ENCODE measurements around the gene TNFAIP3.
A peak's percentile ranks its signal among the peaks of the same experiment; 100 is the strongest.

TNFAIP3 gene

GRCh38 chr6:137921823-137922222 is 54.8 kb downstream of the TNFAIP3 start:
- no peak overlapping the region for H3K4me3 ChIP-seq (ENCODE audit: low read depth, low read length)
- peak; percentile 54 for DNase-seq (ENCODE audit: low read depth)
- TF ChIP-seq MYC (IDR thresholded peaks at IDR 0.05; ENCODE audit: low read depth, low read length) (no peak), CTCF (IDR thresholded peaks at IDR 0.05; ENCODE audit: low read depth, low read length) (peak; percentile 48)

- TF ChIP-seq CTCF (IDR thresholded peaks at IDR 0.05; ENCODE audit: low read depth, low read length) (no peak), MYC (IDR thresholded peaks at IDR 0.05; ENCODE audit: low read depth, low read length) (no peak), POLR2A (IDR thresholded peaks at IDR 0.05; ENCODE audit: extremely low read depth, insufficient read length) (no peak)
- TF ChIP-seq, protein P1, sequence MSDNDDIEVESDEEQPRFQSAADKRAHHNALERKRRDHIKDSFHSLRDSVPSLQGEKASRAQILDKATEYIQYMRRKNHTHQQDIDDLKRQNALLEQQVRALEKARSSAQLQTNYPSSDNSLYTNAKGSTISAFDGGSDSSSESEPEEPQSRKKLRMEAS (IDR thresholded peaks at IDR 0.05; ENCODE audit: low read depth, low read length): no peak
- DNase-seq (ENCODE audit: low read depth): peak; percentile 51
- no peak overlapping the region for H3K4me3 ChIP-seq (ENCODE audit: low read depth, low read length)
Observed at GRCh38 chr6:137923866-137924653, 57.0 kb downstream of the TNFAIP3 start.

GRCh38 chr6:137925141-137925698 is 58.2 kb downstream of the TNFAIP3 start:
- TF ChIP-seq, protein P1 (IDR thresholded peaks at IDR 0.05; ENCODE audit: low read depth, low read length): no peak
- TF ChIP-seq POLR2A (IDR thresholded peaks at IDR 0.05; ENCODE audit: extremely low read depth, insufficient read length): no peak
- no peak for TF ChIP-seq MYC (IDR thresholded peaks at IDR 0.05; ENCODE audit: low read depth, low read length)
- TF ChIP-seq CTCF (IDR thresholded peaks at IDR 0.05; ENCODE audit: low read depth, low read length): no peak
- DNase-seq (ENCODE audit: low read depth): no peak
- no peak overlapping the region for H3K4me3 ChIP-seq (ENCODE audit: low read depth, low read length)

- TF ChIP-seq CTCF (IDR thresholded peaks at IDR 0.05; ENCODE audit: low read depth, low read length) (no peak), POLR2A (IDR thresholded peaks at IDR 0.05; ENCODE audit: extremely low read depth, insufficient read length) (no peak), MYC (IDR thresholded peaks at IDR 0.05; ENCODE audit: low read depth, low read length) (no peak)
- TF ChIP-seq, protein P1 (IDR thresholded peaks at IDR 0.05; ENCODE audit: low read depth, low read length): no peak
- DNase-seq (ENCODE audit: low read depth): peak; percentile 74
- H3K4me3 ChIP-seq (ENCODE audit: low read depth, low read length): no peak overlapping the region
Observed at GRCh38 chr6:137926207-137926731, 59.2 kb downstream of the TNFAIP3 start.

- no peak for TF ChIP-seq POLR2A (IDR thresholded peaks at IDR 0.05; ENCODE audit: extremely low read depth, insufficient read length)
- TF ChIP-seq, protein P1 (IDR thresholded peaks at IDR 0.05; ENCODE audit: low read depth, low read length): no peak
- no peak for TF ChIP-seq MYC (IDR thresholded peaks at IDR 0.05; ENCODE audit: low read depth, low read length)
- TF ChIP-seq CTCF (IDR thresholded peaks at IDR 0.05; ENCODE audit: low read depth, low read length): no peak
- no peak overlapping the region for H3K4me3 ChIP-seq (ENCODE audit: low read depth, low read length)
- DNase-seq (ENCODE audit: low read depth): no peak
Observed at GRCh38 chr6:137926985-137927384, 59.9 kb downstream of the TNFAIP3 start.

Measured in NB4 (cell line).